Renal pelvis (tissue), 4 donors: Measurements from ENCODE around the gene ARID1B. TPM values are rescaled to one million over a fixed set of nuclear protein-coding genes. Genes with fewer than 3 reads are reported as not detected.

ENCODE experiments used
- DNase-seq: peaks from one replicate; pipeline ENCODE4 v3.0.0-alpha.2; 2013
- polyA plus RNA-seq, 3 donors: library from polyadenylated mRNA; unstranded; fragments of 120-200 nt; gene quantifications; one replicate each; pipeline ENCODE4 v1.2.1, GENCODE V29; 2013; ENCODE audit not compliant: insufficient read length in 3 of 3

ARID1B gene
- polyA plus RNA-seq, 3 donors, result 71.8 to 84.7 (median 78.8) TPM

DNA sequence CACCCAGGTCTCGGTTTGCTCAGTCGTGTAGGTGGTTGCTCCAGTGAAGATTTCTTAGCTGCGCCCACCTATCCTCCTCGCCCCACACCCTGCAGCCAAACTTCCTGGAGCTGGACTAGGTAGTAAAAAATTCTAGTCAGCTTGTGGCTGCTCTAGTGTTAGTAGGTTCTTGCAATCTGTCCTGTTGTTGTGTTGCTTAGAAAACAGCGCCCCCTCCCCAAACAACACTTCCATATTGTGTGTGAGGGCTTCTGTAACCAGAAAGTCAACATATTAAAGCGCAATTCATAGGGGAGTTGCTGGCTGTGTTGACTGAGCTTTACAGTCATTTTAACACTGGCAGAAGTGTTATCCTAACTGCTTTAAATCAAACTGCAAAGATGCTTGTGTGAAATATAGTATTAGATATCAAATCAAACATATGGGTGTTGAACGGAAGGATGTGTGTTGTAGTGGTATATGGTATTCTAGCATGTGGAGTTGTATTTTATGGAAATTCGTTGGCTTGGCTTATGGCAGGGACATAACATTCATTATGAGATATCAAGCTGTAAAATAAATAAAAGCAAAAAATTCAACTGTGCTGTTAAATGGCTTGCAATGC lies 122.5 kb downstream of the ARID1B start:
- DNase-seq, result no peak

DNA sequence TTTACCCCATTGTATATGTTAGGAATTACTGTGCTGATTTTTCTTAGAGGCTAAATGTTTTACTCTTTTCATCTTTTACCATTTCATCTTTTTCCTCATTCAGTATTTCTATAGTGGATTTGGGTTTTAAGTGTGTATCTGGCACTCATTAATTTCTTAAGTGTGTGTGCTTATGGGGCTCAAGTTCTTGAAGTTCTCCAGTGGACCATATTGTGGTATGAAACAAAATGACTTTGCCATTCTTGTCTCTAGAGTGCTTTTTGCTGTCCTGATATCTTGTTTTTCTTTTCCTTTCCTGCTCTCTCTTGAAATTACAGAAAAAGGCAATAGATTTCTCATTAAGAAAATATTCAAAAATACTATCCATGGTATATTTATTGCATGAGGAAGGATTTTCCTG lies 123.1 kb downstream of the ARID1B start:
- no peak for DNase-seq

- DNase-seq, result no peak
These were observed 124.3 kb downstream of the ARID1B start for GRCh38 chr6:156901309-156902019.

GRCh38 chr6:156902782-156903181 lies 125.6 kb downstream of the ARID1B start:
- DNase-seq, result no peak

- DNase-seq, result no peak
These were observed 127.2 kb downstream of the ARID1B start for GRCh38 chr6:156904176-156904967.

DNA sequence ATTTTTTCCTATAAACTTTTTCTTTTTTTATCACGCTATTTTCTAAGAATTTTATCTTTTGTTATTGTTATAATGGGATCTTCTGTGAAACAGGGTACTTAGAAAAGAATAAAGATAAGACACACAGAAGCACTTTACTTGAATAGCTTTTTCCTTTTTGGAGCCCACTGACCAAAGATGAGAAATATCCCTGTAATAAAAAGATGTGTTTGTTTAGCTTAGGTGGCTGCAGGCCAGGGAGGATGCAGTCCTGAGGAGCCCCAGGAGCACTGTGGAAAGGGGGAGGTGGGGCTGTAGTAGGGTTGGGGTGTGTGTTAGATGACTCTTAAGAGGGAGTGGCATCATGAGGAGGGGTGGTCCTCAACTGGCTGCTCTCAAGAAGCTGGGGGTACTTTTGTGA lies 128.6 kb downstream of the ARID1B start:
- DNase-seq, result no peak

DNA sequence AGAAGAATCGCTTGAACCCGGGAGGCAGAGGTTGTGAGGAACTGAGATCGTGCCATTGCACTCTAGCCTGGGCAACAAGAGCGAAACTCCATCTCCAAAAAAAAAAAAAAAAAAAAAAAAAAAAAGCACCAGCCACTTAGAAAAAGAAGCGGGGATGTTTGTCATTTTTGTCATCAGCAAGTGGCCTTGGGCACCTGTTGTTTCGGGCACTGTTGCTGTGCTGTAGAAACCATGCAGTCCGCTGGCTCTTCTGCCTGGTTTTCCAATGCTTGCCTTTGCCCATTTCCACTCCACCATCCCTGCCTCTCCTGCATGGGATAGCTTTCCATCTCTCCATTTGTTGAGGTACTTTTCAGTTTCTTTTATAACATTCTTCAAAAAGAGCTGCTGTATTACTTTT lies 129.3 kb downstream of the ARID1B start:
- DNase-seq, result no peak

- no peak for DNase-seq
These were observed 132.2 kb downstream of the ARID1B start for GRCh38 chr6:156909212-156910010.

- DNase-seq, result no peak
These were observed 132.8 kb downstream of the ARID1B start for GRCh38 chr6:156910011-156910334.

- DNase-seq, result no peak
These were observed 133.8 kb downstream of the ARID1B start for GRCh38 chr6:156910938-156911337.

- DNase-seq, result no peak
These were observed 134.4 kb downstream of the ARID1B start for GRCh38 chr6:156911581-156911980.

- DNase-seq, result no peak
These were observed 135.3 kb downstream of the ARID1B start for GRCh38 chr6:156912431-156912830.

- DNase-seq, result no peak
These were observed 137.0 kb downstream of the ARID1B start for GRCh38 chr6:156914181-156914580.

- no peak for DNase-seq
These were observed 139.1 kb downstream of the ARID1B start for GRCh38 chr6:156916130-156916801.

- no peak for DNase-seq
These were observed 140.0 kb downstream of the ARID1B start for GRCh38 chr6:156917213-156917612.

DNA sequence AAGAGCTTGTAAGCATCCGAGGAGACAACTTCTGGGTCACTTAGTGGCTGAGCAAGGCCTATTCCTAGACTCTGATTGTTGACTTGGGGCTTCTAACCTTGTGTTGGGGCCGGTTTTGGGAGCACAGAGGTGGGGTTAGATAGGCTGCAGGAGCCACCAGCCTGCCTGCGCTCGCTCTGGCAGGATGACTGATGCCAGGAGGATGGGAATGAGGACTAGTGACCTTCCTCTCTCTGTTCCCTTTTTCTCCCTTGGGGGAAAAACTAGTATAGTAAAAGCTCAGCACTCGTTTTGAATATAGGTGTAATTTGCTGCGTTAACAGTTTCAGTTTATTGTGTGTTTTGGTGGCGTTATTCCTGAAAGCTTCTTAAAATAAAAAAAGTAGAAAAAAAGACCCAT lies 141.5 kb downstream of the ARID1B start:
- no peak for DNase-seq

DNA sequence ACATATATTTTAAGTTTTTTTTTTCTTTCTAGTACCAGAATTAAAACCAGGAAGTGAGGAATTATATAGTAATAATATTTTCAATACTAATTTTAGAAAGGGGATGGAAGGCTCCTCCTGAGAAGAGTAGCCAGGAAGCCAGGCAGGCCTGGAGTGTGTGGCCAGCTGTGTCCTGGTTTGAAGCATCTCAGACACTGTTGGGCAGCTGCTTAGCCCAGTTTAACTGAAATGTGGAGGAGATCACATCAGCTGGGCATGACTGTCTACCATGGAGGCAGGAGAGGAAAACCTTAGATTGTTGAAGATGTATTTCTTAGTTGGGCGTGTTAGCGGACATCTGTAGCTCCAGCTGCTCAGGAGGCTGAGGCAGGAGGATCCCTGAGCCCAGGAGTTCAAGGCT lies 142.2 kb downstream of the ARID1B start:
- no peak for DNase-seq

DNA sequence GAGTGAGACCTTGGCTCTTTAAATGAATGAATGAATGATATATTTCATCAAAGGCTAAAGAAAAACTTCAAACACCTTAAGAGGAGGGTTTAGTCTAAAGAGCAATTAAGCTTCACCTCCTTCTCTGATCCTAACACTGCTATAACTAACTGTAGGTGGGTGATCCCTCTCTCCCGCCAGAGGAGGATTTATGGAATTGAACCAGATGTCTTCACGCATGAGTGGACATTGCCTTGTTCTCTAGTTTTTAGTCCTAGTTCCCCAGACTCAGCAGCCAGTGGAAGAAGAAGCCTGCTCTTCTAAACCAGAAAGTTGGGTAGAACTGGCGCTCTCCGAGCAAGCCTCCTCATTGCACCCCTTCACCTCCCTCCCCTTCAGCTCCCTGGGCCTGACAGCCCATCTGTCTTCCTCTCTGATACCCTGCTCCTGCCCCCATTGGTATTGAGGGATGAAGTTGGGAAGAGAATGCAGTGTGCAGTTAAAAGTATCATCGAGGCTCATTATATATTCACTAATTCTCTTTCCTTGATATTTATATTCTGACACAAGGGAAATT lies 142.7 kb downstream of the ARID1B start:
- peak; percentile 39 for DNase-seq

DNA sequence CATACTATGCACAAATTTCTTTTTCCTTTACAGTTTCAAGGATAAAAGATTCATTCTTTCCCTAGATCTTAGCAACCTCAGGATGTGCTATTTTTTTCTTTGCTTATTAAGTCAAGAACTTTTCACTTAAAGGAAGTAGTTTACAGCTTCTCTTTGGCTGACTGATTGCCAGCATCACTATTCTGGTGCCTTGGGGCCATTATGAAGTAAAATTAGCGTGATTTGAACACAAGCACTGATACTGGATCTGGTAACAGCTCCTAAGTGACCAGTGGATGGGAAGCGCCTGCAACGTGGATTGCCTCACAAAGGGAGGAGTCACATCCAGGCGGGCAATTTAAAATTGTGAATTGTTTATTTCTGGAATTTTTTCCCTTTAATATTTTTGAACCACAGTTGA lies 147.1 kb downstream of the ARID1B start:
- DNase-seq, result no peak

GRCh38 chr6:156925026-156925425 lies 147.8 kb downstream of the ARID1B start:
- DNase-seq, result no peak
